Cardiac muscle cell (in vitro differentiated cells and primary cell): ENCODE data around the gene NUDCD3. TPM values are rescaled to one million over a fixed set of nuclear protein-coding genes. Genes with fewer than 3 reads are reported as not detected.
A peak's percentile ranks its signal among the peaks of the same experiment; 100 is the strongest.

Experiments used
- DNase-seq, 2 donors: peaks; one replicate each; pipeline versions ENCODE4 v3.0.0 to v3.0.0-alpha.2; 2010 to 2017; ENCODE audit warnings: low read depth in 1 of 2, low spot score in 1 of 2
- H3K27ac ChIP-seq: fragments of 200-600 bp; sonication (generic); 2 replicates; pipeline ENCODE4 v1.5.1; 2016
- H3K27me3 ChIP-seq: fragments of 200-600 bp; sonication (generic); 2 replicates; pipeline ENCODE4 v1.6.0; 2016; ENCODE audit warnings: control low read depth
- H3K36me3 ChIP-seq: fragments of 200-600 bp; sonication (generic); 2 replicates; pipeline ENCODE4 v1.5.1; 2016; ENCODE audit warnings: control low read depth
- H3K4me1 ChIP-seq: fragments of 200-600 bp; sonication (generic); 2 replicates; pipeline ENCODE4 v1.8.1; 2017; ENCODE audit warnings: low read depth, mild to moderate bottlenecking, mixed run types
- H3K4me3 ChIP-seq: fragments of 200-600 bp; sonication (generic); 2 replicates; pipeline ENCODE4 v1.5.1; 2016; ENCODE audit warnings: mild to moderate bottlenecking
- H3K9me3 ChIP-seq: fragments of 200-600 bp; sonication (generic); 2 replicates; pipeline ENCODE4 v1.5.1; 2017; ENCODE audit warnings: low read depth, mild to moderate bottlenecking, control low read depth
- polyA plus RNA-seq: library from polyadenylated mRNA; unstranded; fragments of >200 nt; fragmentation: Nextera tagmentation; extraction: Ambion mirVana; gene quantifications from 2 replicates; pipeline ENCODE4 v1.2.1, GENCODE V29; 2016
- total RNA-seq: library from RNA; depleted of rRNA; stranded (reverse); fragments of >200 nt; gene quantifications from 2 replicates; pipeline ENCODE4 v1.2.3, GENCODE V29; 2016
- TF ChIP-seq, protein P1 (sequence below): IDR thresholded peaks from 2 replicates; pipeline ENCODE4 v1.5.1; 2012; ENCODE audit warnings: low read depth, mild to moderate bottlenecking, low read length

Gene NUDCD3
- total and polyA plus RNA-seq, 2 experiments from 2014 or later = 44.8 to 98.7 TPM

GRCh38 chr7:44498230-44498954 is 7.9 kb upstream of the NUDCD3 start:
- TF ChIP-seq, protein P1, sequence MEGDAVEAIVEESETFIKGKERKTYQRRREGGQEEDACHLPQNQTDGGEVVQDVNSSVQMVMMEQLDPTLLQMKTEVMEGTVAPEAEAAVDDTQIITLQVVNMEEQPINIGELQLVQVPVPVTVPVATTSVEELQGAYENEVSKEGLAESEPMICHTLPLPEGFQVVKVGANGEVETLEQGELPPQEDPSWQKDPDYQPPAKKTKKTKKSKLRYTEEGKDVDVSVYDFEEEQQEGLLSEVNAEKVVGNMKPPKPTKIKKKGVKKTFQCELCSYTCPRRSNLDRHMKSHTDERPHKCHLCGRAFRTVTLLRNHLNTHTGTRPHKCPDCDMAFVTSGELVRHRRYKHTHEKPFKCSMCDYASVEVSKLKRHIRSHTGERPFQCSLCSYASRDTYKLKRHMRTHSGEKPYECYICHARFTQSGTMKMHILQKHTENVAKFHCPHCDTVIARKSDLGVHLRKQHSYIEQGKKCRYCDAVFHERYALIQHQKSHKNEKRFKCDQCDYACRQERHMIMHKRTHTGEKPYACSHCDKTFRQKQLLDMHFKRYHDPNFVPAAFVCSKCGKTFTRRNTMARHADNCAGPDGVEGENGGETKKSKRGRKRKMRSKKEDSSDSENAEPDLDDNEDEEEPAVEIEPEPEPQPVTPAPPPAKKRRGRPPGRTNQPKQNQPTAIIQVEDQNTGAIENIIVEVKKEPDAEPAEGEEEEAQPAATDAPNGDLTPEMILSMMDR = no peak
- no peaks in the 10 kb centered on the region for H3K9me3 ChIP-seq
- H3K27ac ChIP-seq = no peak overlapping the region
- no peak overlapping the region for H3K4me3 ChIP-seq
- no peaks in the 10 kb centered on the region for H3K4me1 ChIP-seq
- DNase-seq = no peak
- no peaks in the 10 kb centered on the region for H3K36me3 ChIP-seq
- H3K27me3 ChIP-seq = peaks cover 61% of the 10 kb centered on the region

GRCh38 chr7:44497155-44498027 is 6.9 kb upstream of the NUDCD3 start:
- Histone ChIP-seq H3K36me3 (no peaks in the 10 kb centered on the region), H3K27me3 (peaks cover 53% of the 10 kb centered on the region), H3K4me3 (no peak overlapping the region), H3K9me3 (no peaks in the 10 kb centered on the region), H3K27ac (no peak overlapping the region), H3K4me1 (no peaks in the 10 kb centered on the region)
- TF ChIP-seq, protein P1 = no peak
- no peak for DNase-seq

- no peak for DNase-seq
- Histone ChIP-seq H3K27ac (no peak overlapping the region), H3K27me3 (peaks cover 45% of the 10 kb centered on the region), H3K4me1 (no peaks in the 10 kb centered on the region), H3K9me3 (no peaks in the 10 kb centered on the region), H3K4me3 (no peak overlapping the region), H3K36me3 (no peaks in the 10 kb centered on the region)
- TF ChIP-seq, protein P1 = no peak
Measured at GRCh38 chr7:44496385-44496784, 5.9 kb upstream of the NUDCD3 start.

- DNase-seq = no peak
- Histone ChIP-seq H3K27ac (no peak overlapping the region), H3K36me3 (no peaks in the 10 kb centered on the region), H3K27me3 (peaks cover 36% of the 10 kb centered on the region), H3K4me1 (no peaks in the 10 kb centered on the region), H3K9me3 (no peaks in the 10 kb centered on the region), H3K4me3 (no peak overlapping the region)
- TF ChIP-seq, protein P1 = no peak
Measured at GRCh38 chr7:44494960-44495359, 4.5 kb upstream of the NUDCD3 start.

- DNase-seq = no peak
Measured at GRCh38 chr7:44491229-44491628, 771 bp upstream of the NUDCD3 start.

More at GRCh38 chr7:44491229-44491628, 771 bp upstream of the NUDCD3 start:
- H3K27ac ChIP-seq = peak overlapping the region; percentile 99
- H3K4me3 ChIP-seq = peak overlapping the region; percentile 75
- no peaks in the 10 kb centered on the region for H3K9me3 ChIP-seq
- TF ChIP-seq, protein P1 = no peak
- no peaks in the 10 kb centered on the region for H3K36me3 ChIP-seq
- H3K4me1 ChIP-seq = peaks cover 19% of the 10 kb centered on the region
- peaks cover 15% of the 10 kb centered on the region for H3K27me3 ChIP-seq
